Peyer's patch (tissue), 4 donors: Measurements from ENCODE around the gene GPRIN2.

ENCODE experiments used
- POLR2A ChIP-seq, 2 donors: fragments of 450-650 bp; IDR thresholded peaks; one replicate each; pipeline ENCODE4 v1.5.1; 2017; ENCODE audit warnings: antibody characterized with exemption in 2 of 2, mild to moderate bottlenecking in 2 of 2, moderate library complexity in 2 of 2
- TF ChIP-seq, protein P1 (sequence below), 6 experiments: fragments of 450-650 bp in 4 of 6; fragments of 200-600 bp in 2 of 6; sonication (generic) in 1 of 6; IDR thresholded peaks; one replicate each; pipeline ENCODE4 v1.5.1; 2017 to 2019; ENCODE audit warnings: antibody characterized with exemption in 6 of 6, mild to moderate bottlenecking in 3 of 6, moderate library complexity in 1 of 6

- no peak for TF ChIP-seq POLR2A (IDR thresholded peaks at IDR 0.05)
- TF ChIP-seq, protein P1, sequence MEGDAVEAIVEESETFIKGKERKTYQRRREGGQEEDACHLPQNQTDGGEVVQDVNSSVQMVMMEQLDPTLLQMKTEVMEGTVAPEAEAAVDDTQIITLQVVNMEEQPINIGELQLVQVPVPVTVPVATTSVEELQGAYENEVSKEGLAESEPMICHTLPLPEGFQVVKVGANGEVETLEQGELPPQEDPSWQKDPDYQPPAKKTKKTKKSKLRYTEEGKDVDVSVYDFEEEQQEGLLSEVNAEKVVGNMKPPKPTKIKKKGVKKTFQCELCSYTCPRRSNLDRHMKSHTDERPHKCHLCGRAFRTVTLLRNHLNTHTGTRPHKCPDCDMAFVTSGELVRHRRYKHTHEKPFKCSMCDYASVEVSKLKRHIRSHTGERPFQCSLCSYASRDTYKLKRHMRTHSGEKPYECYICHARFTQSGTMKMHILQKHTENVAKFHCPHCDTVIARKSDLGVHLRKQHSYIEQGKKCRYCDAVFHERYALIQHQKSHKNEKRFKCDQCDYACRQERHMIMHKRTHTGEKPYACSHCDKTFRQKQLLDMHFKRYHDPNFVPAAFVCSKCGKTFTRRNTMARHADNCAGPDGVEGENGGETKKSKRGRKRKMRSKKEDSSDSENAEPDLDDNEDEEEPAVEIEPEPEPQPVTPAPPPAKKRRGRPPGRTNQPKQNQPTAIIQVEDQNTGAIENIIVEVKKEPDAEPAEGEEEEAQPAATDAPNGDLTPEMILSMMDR (IDR thresholded peaks at IDR 0.05): no peak
Observed at GRCh38 chr10:46525824-46526681, 30.4 kb downstream of the GPRIN2 start.
